NT2/D1 (cell line): ENCODE data around the gene CACHD1.

ENCODE experiments used
- SUZ12 ChIP-seq: IDR thresholded peaks from 2 replicates; pipeline ENCODE4 v1.6.1; 2011; ENCODE audit not compliant: insufficient read length, insufficient read depth; ENCODE audit errors: extremely low read depth
- YY1 ChIP-seq: IDR thresholded peaks from 2 replicates; pipeline ENCODE4 v1.6.1; 2011; ENCODE audit not compliant: insufficient read length, insufficient read depth

DNA sequence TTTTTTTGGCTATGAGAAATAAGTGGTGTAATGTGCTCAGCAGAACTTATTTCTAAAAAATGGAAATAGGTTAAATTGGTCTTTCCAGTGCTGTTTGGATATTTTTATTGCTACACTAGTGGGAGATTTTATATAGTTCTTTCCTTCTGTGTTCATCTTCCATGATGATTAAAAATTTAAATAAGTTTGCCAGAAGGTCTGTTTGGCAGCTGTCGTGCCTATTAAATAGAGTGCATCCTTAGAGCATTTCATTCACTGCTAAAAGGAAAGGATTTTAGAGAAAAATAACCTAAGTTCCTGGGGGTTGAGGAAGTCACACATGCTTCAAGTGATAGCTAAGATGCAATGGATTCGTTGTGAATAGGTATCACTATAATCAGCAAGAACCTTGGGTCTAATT lies 245.3 kb downstream of the CACHD1 start:
- TF ChIP-seq SUZ12 (no peak), YY1 (no peak)
